ENCODE measurements around the gene CACNA2D1. TPM values are rescaled to one million over a fixed set of nuclear protein-coding genes. Genes with fewer than 3 reads are reported as not detected.
A peak's percentile ranks its signal among the peaks of the same experiment; 100 is the strongest.

The CACNA2D1 gene
- total RNA-seq, 1 donor from 2014 or later = 32.9 TPM

DNA sequence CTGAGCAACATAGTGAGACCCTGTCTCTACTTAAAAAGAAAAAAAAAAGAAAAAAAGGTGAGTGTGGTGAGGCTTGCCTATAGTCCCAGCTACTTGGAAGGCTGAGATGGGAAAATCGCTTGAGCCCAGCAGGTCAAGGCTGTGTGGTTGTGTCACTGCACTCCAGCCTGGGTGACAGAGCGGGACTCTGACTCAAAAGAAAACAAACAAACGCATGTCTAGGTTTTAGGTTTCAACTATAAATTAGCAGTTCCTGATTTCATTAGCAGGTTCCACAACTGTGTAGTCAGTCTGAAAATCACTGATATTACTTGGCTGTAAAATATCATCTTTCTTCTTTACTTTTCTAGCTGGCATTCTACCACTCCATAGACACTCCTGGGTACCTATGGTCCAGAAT lies 518.0 kb downstream of the CACNA2D1 start:
- peaks cover 4% of the 10 kb centered on the region for H3K4me1 Mint-ChIP-seq (ENCODE audit: low read depth)
- TF ChIP-seq, protein P1, sequence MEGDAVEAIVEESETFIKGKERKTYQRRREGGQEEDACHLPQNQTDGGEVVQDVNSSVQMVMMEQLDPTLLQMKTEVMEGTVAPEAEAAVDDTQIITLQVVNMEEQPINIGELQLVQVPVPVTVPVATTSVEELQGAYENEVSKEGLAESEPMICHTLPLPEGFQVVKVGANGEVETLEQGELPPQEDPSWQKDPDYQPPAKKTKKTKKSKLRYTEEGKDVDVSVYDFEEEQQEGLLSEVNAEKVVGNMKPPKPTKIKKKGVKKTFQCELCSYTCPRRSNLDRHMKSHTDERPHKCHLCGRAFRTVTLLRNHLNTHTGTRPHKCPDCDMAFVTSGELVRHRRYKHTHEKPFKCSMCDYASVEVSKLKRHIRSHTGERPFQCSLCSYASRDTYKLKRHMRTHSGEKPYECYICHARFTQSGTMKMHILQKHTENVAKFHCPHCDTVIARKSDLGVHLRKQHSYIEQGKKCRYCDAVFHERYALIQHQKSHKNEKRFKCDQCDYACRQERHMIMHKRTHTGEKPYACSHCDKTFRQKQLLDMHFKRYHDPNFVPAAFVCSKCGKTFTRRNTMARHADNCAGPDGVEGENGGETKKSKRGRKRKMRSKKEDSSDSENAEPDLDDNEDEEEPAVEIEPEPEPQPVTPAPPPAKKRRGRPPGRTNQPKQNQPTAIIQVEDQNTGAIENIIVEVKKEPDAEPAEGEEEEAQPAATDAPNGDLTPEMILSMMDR (IDR thresholded peaks at IDR 0.05) = no peak
- H3K36me3 Mint-ChIP-seq (ENCODE audit: low read depth) = no peaks in the 10 kb centered on the region
- no peak overlapping the region for H3K27ac Mint-ChIP-seq (ENCODE audit: unreplicated experiment)
- no peaks in the 10 kb centered on the region for H3K9me3 Mint-ChIP-seq (ENCODE audit: low read depth)
- H3K4me3 Mint-ChIP-seq (ENCODE audit: unreplicated experiment) = no peak overlapping the region
- no peaks in the 10 kb centered on the region for H3K27me3 Mint-ChIP-seq (ENCODE audit: low read depth)
- DNase-seq (ENCODE audit: low spot score) = no peak

DNA sequence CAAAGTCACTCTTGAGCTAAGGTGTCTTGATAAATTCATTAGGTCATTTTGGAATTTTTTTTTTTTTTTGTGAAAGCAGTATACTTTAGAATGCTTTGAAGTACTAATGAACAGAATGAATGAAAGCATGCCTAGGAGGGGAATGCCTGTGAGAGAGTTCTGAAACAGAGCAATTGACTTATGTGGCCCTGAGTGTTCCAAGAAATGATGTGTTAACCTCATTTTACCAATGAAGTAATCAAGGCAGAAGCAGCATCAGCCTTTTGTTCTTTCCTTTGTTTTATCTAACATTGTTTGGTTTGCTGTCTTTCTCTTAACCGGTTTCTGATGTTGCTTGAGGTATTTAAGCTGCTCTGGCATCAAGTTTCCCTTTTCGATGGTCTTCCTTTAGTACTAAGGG lies 519.1 kb downstream of the CACNA2D1 start:
- Mint-ChIP-seq H3K27me3 (ENCODE audit: low read depth) (no peaks in the 10 kb centered on the region), H3K27ac (ENCODE audit: unreplicated experiment) (no peak overlapping the region), H3K4me1 (ENCODE audit: low read depth) (peaks cover 3% of the 10 kb centered on the region), H3K4me3 (ENCODE audit: unreplicated experiment) (no peak overlapping the region), H3K9me3 (ENCODE audit: low read depth) (no peaks in the 10 kb centered on the region), H3K36me3 (ENCODE audit: low read depth) (no peaks in the 10 kb centered on the region)
- DNase-seq (ENCODE audit: low spot score) = no peak
- TF ChIP-seq, protein P1 (IDR thresholded peaks at IDR 0.05) = no peak

DNA sequence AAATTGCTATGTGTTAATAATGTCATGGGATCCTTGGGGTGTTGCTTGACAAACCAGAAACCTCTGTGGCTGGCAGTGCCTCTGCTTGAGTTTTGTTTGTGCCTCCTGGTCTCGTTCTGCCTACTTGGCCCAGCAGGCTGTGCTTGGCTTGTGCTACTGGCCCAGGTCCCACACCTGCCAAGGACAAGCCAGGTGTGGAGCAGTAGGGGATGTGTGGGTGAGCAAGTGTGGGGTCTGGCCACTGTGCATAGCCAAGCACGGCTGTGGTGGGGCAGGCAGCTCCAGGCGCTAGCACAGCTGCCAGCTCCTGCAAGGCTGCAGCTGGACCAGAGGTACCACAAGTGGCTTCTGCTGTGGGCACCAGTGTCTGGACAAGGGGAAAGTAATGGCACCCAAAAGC lies 524.1 kb downstream of the CACNA2D1 start:
- H3K4me1 Mint-ChIP-seq (ENCODE audit: low read depth) = no peaks in the 10 kb centered on the region
- peaks cover 7% of the 10 kb centered on the region for H3K36me3 Mint-ChIP-seq (ENCODE audit: low read depth)

GRCh38 chr7:81908220-81908619 lies 535.4 kb downstream of the CACNA2D1 start:
- Mint-ChIP-seq H3K9me3 (ENCODE audit: low read depth) (peaks cover 14% of the 10 kb centered on the region), H3K27me3 (ENCODE audit: low read depth) (no peaks in the 10 kb centered on the region), H3K4me1 (ENCODE audit: low read depth) (peaks cover 12% of the 10 kb centered on the region), H3K4me3 (ENCODE audit: unreplicated experiment) (no peak overlapping the region), H3K27ac (ENCODE audit: unreplicated experiment) (peak overlapping the region; percentile 4), H3K36me3 (ENCODE audit: low read depth) (peaks cover 7% of the 10 kb centered on the region)
- TF ChIP-seq, protein P1 (IDR thresholded peaks at IDR 0.05) = no peak
- DNase-seq (ENCODE audit: low spot score) = no peak

More for the DNA sequence above, 524.1 kb downstream of the CACNA2D1 start:
- Mint-ChIP-seq H3K27me3 (ENCODE audit: low read depth) (no peaks in the 10 kb centered on the region), H3K9me3 (ENCODE audit: low read depth) (peaks cover 14% of the 10 kb centered on the region), H3K27ac (ENCODE audit: unreplicated experiment) (no peak overlapping the region), H3K4me3 (ENCODE audit: unreplicated experiment) (no peak overlapping the region)
- TF ChIP-seq, protein P1 (IDR thresholded peaks at IDR 0.05) = no peak
- no peak for DNase-seq (ENCODE audit: low spot score)

DNA sequence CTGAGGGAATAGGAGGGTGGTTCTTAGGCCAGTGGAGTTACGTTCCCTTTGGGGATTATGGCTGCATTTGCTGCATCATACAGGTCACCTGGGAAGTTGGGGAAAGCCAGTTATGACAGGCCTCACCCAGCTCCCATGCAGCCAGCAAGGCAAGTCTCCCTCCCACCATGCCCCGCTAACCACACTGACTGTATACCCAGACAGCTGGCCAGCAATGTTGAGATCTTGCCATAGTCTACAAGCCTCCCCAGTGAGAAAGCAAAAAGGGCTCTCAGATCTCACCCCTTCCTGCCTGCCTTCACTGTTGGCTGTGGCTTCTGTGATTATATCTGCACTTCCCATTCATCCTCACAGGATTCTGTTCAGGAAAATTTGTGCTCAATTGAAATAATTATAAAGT lies 540.5 kb downstream of the CACNA2D1 start:
- TF ChIP-seq, protein P1 (IDR thresholded peaks at IDR 0.05) = no peak
- DNase-seq (ENCODE audit: low spot score) = no peak
- Mint-ChIP-seq H3K4me3 (ENCODE audit: unreplicated experiment) (no peak overlapping the region), H3K27me3 (ENCODE audit: low read depth) (no peaks in the 10 kb centered on the region), H3K27ac (ENCODE audit: unreplicated experiment) (no peak overlapping the region), H3K36me3 (ENCODE audit: low read depth) (peaks cover 2% of the 10 kb centered on the region), H3K4me1 (ENCODE audit: low read depth) (peaks cover 3% of the 10 kb centered on the region), H3K9me3 (ENCODE audit: low read depth) (peaks cover 23% of the 10 kb centered on the region)
